Vagina (tissue), 2 donors: Measurements from ENCODE around the gene ASB7.

Experiments used
- POLR2A ChIP-seq, 2 donors: fragments of 450-650 bp; IDR thresholded peaks; one replicate each; pipeline ENCODE4 v1.6.1; 2017; ENCODE audit warnings: antibody characterized with exemption in 2 of 2, mild to moderate bottlenecking in 2 of 2, moderate library complexity in 2 of 2
- POLR2AphosphoS5 ChIP-seq, 2 donors: sonication (generic); formaldehyde crosslinking; IDR thresholded peaks; one replicate each; pipeline ENCODE4 v1.9.0; 2017; ENCODE audit warnings: antibody characterized with exemption in 2 of 2, mild to moderate bottlenecking in 2 of 2, low read depth in 1 of 2; ENCODE audit not compliant: insufficient read depth in 1 of 2
- TF ChIP-seq, protein P1 (sequence below), 3 experiments: fragments of 450-650 bp in 2 of 3; fragments of 200-600 bp in 1 of 3; sonication (generic) in 1 of 3; IDR thresholded peaks; one replicate each; pipeline ENCODE4 v1.5.1; 2017 to 2019; ENCODE audit warnings: antibody characterized with exemption in 3 of 3, mild to moderate bottlenecking in 2 of 3, moderate library complexity in 2 of 3

- TF ChIP-seq, protein P1, sequence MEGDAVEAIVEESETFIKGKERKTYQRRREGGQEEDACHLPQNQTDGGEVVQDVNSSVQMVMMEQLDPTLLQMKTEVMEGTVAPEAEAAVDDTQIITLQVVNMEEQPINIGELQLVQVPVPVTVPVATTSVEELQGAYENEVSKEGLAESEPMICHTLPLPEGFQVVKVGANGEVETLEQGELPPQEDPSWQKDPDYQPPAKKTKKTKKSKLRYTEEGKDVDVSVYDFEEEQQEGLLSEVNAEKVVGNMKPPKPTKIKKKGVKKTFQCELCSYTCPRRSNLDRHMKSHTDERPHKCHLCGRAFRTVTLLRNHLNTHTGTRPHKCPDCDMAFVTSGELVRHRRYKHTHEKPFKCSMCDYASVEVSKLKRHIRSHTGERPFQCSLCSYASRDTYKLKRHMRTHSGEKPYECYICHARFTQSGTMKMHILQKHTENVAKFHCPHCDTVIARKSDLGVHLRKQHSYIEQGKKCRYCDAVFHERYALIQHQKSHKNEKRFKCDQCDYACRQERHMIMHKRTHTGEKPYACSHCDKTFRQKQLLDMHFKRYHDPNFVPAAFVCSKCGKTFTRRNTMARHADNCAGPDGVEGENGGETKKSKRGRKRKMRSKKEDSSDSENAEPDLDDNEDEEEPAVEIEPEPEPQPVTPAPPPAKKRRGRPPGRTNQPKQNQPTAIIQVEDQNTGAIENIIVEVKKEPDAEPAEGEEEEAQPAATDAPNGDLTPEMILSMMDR (IDR thresholded peaks at IDR 0.05) = no peak
- TF ChIP-seq POLR2AphosphoS5 (IDR thresholded peaks at IDR 0.05; ENCODE audit: insufficient read depth in 1 of 2, low read depth in 1 of 2) (no peak), POLR2A (IDR thresholded peaks at IDR 0.05) (no peak)
These were observed 42.1 kb upstream of the ASB7 start for GRCh38 chr15:100560323-100560722.
